ENCODE data around the gene PIAS1. TPM values are rescaled to one million over a fixed set of nuclear protein-coding genes. Genes with fewer than 3 reads are reported as not detected.

PIAS1 gene
- total and polyA plus RNA-seq, 9 of the 15 experiments (the other 6 are each of a cell fraction or from before 2014, with no cell fraction given), result 18.0 to 59.1 (median 28.5) TPM

DNA sequence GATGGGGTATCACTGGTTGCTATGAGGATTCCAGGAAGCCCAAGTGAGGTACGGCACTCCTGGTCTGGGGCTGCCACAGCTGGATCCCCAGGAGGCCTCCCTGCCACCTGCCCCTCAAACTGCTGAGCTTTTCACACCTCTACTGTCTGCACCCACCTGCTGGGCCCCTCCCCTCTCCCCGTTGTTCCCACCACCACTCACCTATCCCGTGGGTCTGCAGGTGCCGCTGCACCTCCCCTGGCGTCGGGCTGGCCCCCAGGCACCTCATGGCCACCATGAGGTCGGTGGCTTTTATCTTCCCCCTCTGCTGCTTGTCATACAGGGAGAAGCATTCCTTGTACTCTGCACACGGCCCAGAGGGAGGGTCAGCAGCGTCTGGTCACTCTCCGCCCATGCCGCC is 145.2 kb downstream of the PIAS1 start:
- FAIRE-seq (no peak), DNase-seq (ENCODE audit: extremely low read depth in 1 of 4, low spot score in 3 of 4) (peak in 1 of 4 experiments; percentile 12), ATAC-seq (no peak)
- H4K20me1 ChIP-seq (replicated peaks; ENCODE audit: control insufficient read depth, insufficient read depth, low read length), result no peaks in the 10 kb centered on the region
- WGBS (ENCODE audit: insufficient coverage, low coverage, missing lambda C conversion rate), result 61% methylated on average over 11 of the region's 11 CpGs
- intact Hi-C loops (cut with micrococcal nuclease) (no loop called here), in situ Hi-C loops (cut with MboI) (no loop called here)
- no peaks in the 10 kb centered on the region for H3K27me3 ChIP-seq (ENCODE audit: control insufficient read depth in 2 of 2, insufficient read depth in 2 of 2, low read length in 2 of 2)
- no peak overlapping the region for H3K4me2 ChIP-seq (ENCODE audit: insufficient read depth, low read length)
- H2AFZ ChIP-seq (ENCODE audit: low read depth, low read length), result no peak overlapping the region
- BruUV-seq (replicated peaks), result no TSS peak
- H3K9me1 ChIP-seq (ENCODE audit: control insufficient read depth, insufficient read depth, low read length), result no peaks in the 10 kb centered on the region
- peaks cover 31% of the 10 kb centered on the region; the same call in 2 of the 3 replicates for H3K36me3 ChIP-seq (ENCODE audit: control insufficient read depth, insufficient read depth, low read length)
- H3K9ac ChIP-seq (ENCODE audit: insufficient read depth in 1 of 2, low read depth in 2 of 2, low read length in 2 of 2), result no peak overlapping the region
- peaks cover 11% of the 10 kb centered on the region; the same call in 2 of the 3 replicates for H3K79me2 ChIP-seq (ENCODE audit: control insufficient read depth, insufficient read depth, low read length)
- no peak overlapping the region for H3K4me3 ChIP-seq
- H3K27ac ChIP-seq (ENCODE audit: extremely low read depth, low read depth, low read length), result no peak overlapping the region
- POLR2A ChIA-PET, result interaction anchor here (0.6 to 0.9 kb wide), 2 partner anchors 13 to 19 kb away, joined by 3 read pairs; no protein-coding TSS in a partner anchor
- H3K4me1 ChIP-seq (replicated peaks in 1 of 2; ENCODE audit: control insufficient read depth in 2 of 2, insufficient read depth in 2 of 2, low read length in 2 of 2), result peaks cover 0 to 19% of the 10 kb centered on the region in 2 experiments; a peak in 3 of 5 replicates
- CTCF ChIA-PET (ENCODE audit: low intra/inter-chr PET ratio), result no interaction called here
- H3K9me3 ChIP-seq (replicated peaks; ENCODE audit: control insufficient read depth, insufficient read depth, low read depth, low read length), result no peaks in the 10 kb centered on the region
- peak; percentile 68 for TF ChIP-seq POLR2G (IDR thresholded peaks at IDR 0.05; ENCODE audit: low read depth, low read length)
- TF ChIP-seq NR2C2 (CRISPR knock-in tag; IDR thresholded peaks at IDR 0.05), result no peak
- TF ChIP-seq NR2C2 (tag; IDR thresholded peaks at IDR 0.05), result no peak

- Histone ChIP-seq H2AFZ (ENCODE audit: low read depth, low read length) (no peak overlapping the region), H3K4me2 (ENCODE audit: insufficient read depth, low read length) (no peak overlapping the region), H3K27me3 (ENCODE audit: control insufficient read depth in 2 of 2, insufficient read depth in 2 of 2, low read length in 2 of 2) (no peaks in the 10 kb centered on the region), H3K9ac (ENCODE audit: insufficient read depth in 1 of 2, low read depth in 2 of 2, low read length in 2 of 2) (peak overlapping the region in 1 of 2 experiments; percentile 61; a peak in 2 of 4 replicates), H3K4me3 (no peak overlapping the region), H3K36me3 (ENCODE audit: control insufficient read depth, insufficient read depth, low read length) (peaks cover 29% of the 10 kb centered on the region; the same call in 2 of the 3 replicates), H4K20me1 (replicated peaks; ENCODE audit: control insufficient read depth, insufficient read depth, low read length) (no peaks in the 10 kb centered on the region), H3K4me1 (replicated peaks in 1 of 2; ENCODE audit: control insufficient read depth in 2 of 2, insufficient read depth in 2 of 2, low read length in 2 of 2) (peaks cover 0 to 23% of the 10 kb centered on the region in 2 experiments; a peak in 3 of 5 replicates), H3K79me2 (ENCODE audit: control insufficient read depth, insufficient read depth, low read length) (peaks cover 18% of the 10 kb centered on the region), H3K9me1 (ENCODE audit: control insufficient read depth, insufficient read depth, low read length) (no peaks in the 10 kb centered on the region), H3K9me3 (replicated peaks; ENCODE audit: control insufficient read depth, insufficient read depth, low read depth, low read length) (no peaks in the 10 kb centered on the region), H3K27ac (ENCODE audit: extremely low read depth, low read depth, low read length) (no peak overlapping the region)
- BruUV-seq (replicated peaks), result no TSS peak
- FAIRE-seq (no peak), DNase-seq (ENCODE audit: extremely low read depth in 1 of 4, low spot score in 3 of 4) (no peak), ATAC-seq (no peak)
- CTCF ChIA-PET (ENCODE audit: low intra/inter-chr PET ratio), result no interaction called here
- intact Hi-C loops (cut with micrococcal nuclease), result no loop called here
- in situ Hi-C loops (cut with MboI), result no loop called here
- POLR2A ChIA-PET, result interaction anchor here (0.7 kb wide), 1 partner anchor 12 kb away, joined by 3 read pairs; no protein-coding TSS in a partner anchor
- TF ChIP-seq ZBTB17 (CRISPR knock-in tag; IDR thresholded peaks at IDR 0.05), result no peak
- TF ChIP-seq RBM22 (IDR thresholded peaks at IDR 0.05; ENCODE audit: low read depth, low read length, poor library complexity, severe bottlenecking), result peak; percentile 37
- TF ChIP-seq RB1 (IDR thresholded peaks at IDR 0.05; ENCODE audit: low read depth), result no peak
- no peak for TF ChIP-seq CBX2 (IDR thresholded peaks at IDR 0.05; ENCODE audit: insufficient read depth, low read length, poor library complexity, severe bottlenecking)
- TF ChIP-seq POLR2G (IDR thresholded peaks at IDR 0.05; ENCODE audit: low read depth, low read length), result peak; percentile 53
- TF ChIP-seq ARID3B (CRISPR knock-in tag; IDR thresholded peaks at IDR 0.05; ENCODE audit: borderline replicate concordance), result no peak
- no peak for TF ChIP-seq SAFB2 (IDR thresholded peaks at IDR 0.05; ENCODE audit: borderline replicate concordance, low read depth, low read length, severe bottlenecking)
- TF ChIP-seq ZNF274 (IDR thresholded peaks at IDR 0.05; ENCODE audit: borderline replicate concordance, low read depth, low read length), result no peak
- TF ChIP-seq MTA1 (IDR thresholded peaks at IDR 0.05; ENCODE audit: borderline replicate concordance), result no peak
- TF ChIP-seq SMARCE1 (IDR thresholded peaks at IDR 0.05), result no peak
- TF ChIP-seq ZNF778 (CRISPR knock-in tag; IDR thresholded peaks at IDR 0.05), result no peak
- 79% methylated on average over 12 of the region's 16 CpGs for WGBS (ENCODE audit: insufficient coverage, low coverage, missing lambda C conversion rate)
Observed at GRCh38 chr15:68200016-68200861, 146.1 kb downstream of the PIAS1 start.

All from K562 (cell line).